Measurements from ENCODE around the gene METRN.

- TF ChIP-seq POLR2A (IDR thresholded peaks at IDR 0.05) (no peak), POLR2AphosphoS5 (IDR thresholded peaks at IDR 0.05) (no peak)
- TF ChIP-seq, protein P1, sequence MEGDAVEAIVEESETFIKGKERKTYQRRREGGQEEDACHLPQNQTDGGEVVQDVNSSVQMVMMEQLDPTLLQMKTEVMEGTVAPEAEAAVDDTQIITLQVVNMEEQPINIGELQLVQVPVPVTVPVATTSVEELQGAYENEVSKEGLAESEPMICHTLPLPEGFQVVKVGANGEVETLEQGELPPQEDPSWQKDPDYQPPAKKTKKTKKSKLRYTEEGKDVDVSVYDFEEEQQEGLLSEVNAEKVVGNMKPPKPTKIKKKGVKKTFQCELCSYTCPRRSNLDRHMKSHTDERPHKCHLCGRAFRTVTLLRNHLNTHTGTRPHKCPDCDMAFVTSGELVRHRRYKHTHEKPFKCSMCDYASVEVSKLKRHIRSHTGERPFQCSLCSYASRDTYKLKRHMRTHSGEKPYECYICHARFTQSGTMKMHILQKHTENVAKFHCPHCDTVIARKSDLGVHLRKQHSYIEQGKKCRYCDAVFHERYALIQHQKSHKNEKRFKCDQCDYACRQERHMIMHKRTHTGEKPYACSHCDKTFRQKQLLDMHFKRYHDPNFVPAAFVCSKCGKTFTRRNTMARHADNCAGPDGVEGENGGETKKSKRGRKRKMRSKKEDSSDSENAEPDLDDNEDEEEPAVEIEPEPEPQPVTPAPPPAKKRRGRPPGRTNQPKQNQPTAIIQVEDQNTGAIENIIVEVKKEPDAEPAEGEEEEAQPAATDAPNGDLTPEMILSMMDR (IDR thresholded peaks at IDR 0.05) = no peak
Measured at GRCh38 chr16:706189-707061, 8.5 kb upstream of the METRN start.

All from prostate gland (tissue), 2 donors.